ENCODE results near the gene IL1B.

IL1B gene

DNA sequence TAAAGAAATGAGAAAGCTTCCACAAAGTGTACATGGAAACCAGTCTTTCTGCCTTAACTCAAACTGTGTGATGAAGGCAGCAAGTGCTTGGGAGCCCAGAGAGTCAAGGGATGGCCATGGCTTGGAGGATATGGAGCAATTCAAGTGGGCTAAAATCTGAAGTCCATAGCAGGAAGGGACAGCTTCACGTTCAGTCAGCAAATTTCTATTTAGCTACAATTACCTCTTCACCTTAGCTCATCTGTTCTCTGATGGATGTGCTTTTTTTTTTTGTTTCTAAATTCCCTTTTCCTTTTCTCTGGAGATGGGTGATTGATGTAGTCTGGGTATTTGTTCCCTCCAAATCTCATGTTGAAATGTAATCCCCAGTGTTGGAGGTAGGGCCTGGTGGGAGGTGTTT, 47.4 kb downstream of the IL1B start:
- H3K9ac ChIP-seq (ENCODE audit: low read length), result no peak overlapping the region
- H3K9me3 ChIP-seq (ENCODE audit: insufficient read depth, low read length), result no peaks in the 10 kb centered on the region
- no peaks in the 10 kb centered on the region for H3K27me3 ChIP-seq (ENCODE audit: low read length)
- H3K36me3 ChIP-seq (ENCODE audit: low read length), result no peaks in the 10 kb centered on the region
- no peak overlapping the region for H2AFZ ChIP-seq (ENCODE audit: low read depth, low read length, severe bottlenecking)
- no peaks in the 10 kb centered on the region for H3F3A ChIP-seq (ENCODE audit: insufficient read depth)
- no peak overlapping the region for H3K4me2 ChIP-seq (ENCODE audit: low read depth, low read length, poor library complexity, severe bottlenecking)
- no peak for TF ChIP-seq EZH2phosphoT487 (conservative IDR thresholded peaks at IDR 0.05; ENCODE audit: low read length)
- TF ChIP-seq, protein P1, sequence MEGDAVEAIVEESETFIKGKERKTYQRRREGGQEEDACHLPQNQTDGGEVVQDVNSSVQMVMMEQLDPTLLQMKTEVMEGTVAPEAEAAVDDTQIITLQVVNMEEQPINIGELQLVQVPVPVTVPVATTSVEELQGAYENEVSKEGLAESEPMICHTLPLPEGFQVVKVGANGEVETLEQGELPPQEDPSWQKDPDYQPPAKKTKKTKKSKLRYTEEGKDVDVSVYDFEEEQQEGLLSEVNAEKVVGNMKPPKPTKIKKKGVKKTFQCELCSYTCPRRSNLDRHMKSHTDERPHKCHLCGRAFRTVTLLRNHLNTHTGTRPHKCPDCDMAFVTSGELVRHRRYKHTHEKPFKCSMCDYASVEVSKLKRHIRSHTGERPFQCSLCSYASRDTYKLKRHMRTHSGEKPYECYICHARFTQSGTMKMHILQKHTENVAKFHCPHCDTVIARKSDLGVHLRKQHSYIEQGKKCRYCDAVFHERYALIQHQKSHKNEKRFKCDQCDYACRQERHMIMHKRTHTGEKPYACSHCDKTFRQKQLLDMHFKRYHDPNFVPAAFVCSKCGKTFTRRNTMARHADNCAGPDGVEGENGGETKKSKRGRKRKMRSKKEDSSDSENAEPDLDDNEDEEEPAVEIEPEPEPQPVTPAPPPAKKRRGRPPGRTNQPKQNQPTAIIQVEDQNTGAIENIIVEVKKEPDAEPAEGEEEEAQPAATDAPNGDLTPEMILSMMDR (IDR thresholded peaks at IDR 0.05; ENCODE audit: insufficient read depth, low read length, poor library complexity, severe bottlenecking), result no peak
- no peak overlapping the region for H3K4me3 ChIP-seq (ENCODE audit: insufficient read depth, low read length, poor library complexity, severe bottlenecking)
- H3K27ac ChIP-seq (ENCODE audit: low read depth, low read length), result no peak overlapping the region
- H4K20me1 ChIP-seq (ENCODE audit: low read depth, low read length), result no peaks in the 10 kb centered on the region
- no peaks in the 10 kb centered on the region for H3K79me2 ChIP-seq (ENCODE audit: insufficient read depth, low read length)
- no peaks in the 10 kb centered on the region for H3K9me2 ChIP-seq (replicated peaks; ENCODE audit: insufficient read depth, low read length)

DNA sequence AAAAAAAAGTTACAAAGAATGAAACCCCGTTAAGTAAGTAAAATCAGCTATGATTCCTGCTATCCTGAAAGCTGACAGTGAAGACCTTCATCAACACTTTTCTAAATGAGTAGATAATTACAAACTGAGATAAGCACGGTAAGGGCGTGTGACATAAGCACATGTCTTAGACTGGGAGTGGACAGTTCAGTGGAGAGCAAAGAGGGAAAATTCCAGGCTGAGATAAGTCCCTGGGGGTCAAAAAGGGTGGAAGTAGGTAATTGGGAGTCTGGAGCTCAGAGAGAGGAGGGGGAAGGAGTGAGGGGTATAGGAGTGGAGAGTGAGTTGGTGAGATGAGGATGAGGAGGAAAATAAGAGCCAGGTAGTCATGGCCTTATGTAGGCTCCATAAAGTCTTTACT, 47.9 kb downstream of the IL1B start:
- no peaks in the 10 kb centered on the region for H3F3A ChIP-seq (ENCODE audit: insufficient read depth)
- no peak for TF ChIP-seq EZH2phosphoT487 (conservative IDR thresholded peaks at IDR 0.05; ENCODE audit: low read length)
- TF ChIP-seq, protein P1 (IDR thresholded peaks at IDR 0.05; ENCODE audit: insufficient read depth, low read length, poor library complexity, severe bottlenecking), result no peak
- no peaks in the 10 kb centered on the region for H3K36me3 ChIP-seq (ENCODE audit: low read length)
- H4K20me1 ChIP-seq (ENCODE audit: low read depth, low read length), result no peaks in the 10 kb centered on the region
- H3K9me3 ChIP-seq (ENCODE audit: insufficient read depth, low read length), result no peaks in the 10 kb centered on the region
- H3K9me2 ChIP-seq (replicated peaks; ENCODE audit: insufficient read depth, low read length), result no peaks in the 10 kb centered on the region
- H3K27me3 ChIP-seq (ENCODE audit: low read length), result no peaks in the 10 kb centered on the region
- H3K4me2 ChIP-seq (ENCODE audit: low read depth, low read length, poor library complexity, severe bottlenecking), result no peak overlapping the region
- no peak overlapping the region for H2AFZ ChIP-seq (ENCODE audit: low read depth, low read length, severe bottlenecking)
- no peak overlapping the region for H3K27ac ChIP-seq (ENCODE audit: low read depth, low read length)
- no peak overlapping the region for H3K9ac ChIP-seq (ENCODE audit: low read length)
- no peaks in the 10 kb centered on the region for H3K79me2 ChIP-seq (ENCODE audit: insufficient read depth, low read length)
- no peak overlapping the region for H3K4me3 ChIP-seq (ENCODE audit: insufficient read depth, low read length, poor library complexity, severe bottlenecking)

- Histone ChIP-seq H3K4me3 (ENCODE audit: insufficient read depth, low read length, poor library complexity, severe bottlenecking) (no peak overlapping the region), H3K9ac (ENCODE audit: low read length) (no peak overlapping the region)
Measured at GRCh38 chr2:112787729-112788393, 48.7 kb downstream of the IL1B start.

More at GRCh38 chr2:112787729-112788393, 48.7 kb downstream of the IL1B start:
- Histone ChIP-seq H3K36me3 (ENCODE audit: low read length) (no peaks in the 10 kb centered on the region), H3K79me2 (ENCODE audit: insufficient read depth, low read length) (no peaks in the 10 kb centered on the region), H3K9me2 (replicated peaks; ENCODE audit: insufficient read depth, low read length) (no peaks in the 10 kb centered on the region), H3K27me3 (ENCODE audit: low read length) (no peaks in the 10 kb centered on the region), H3K9me3 (ENCODE audit: insufficient read depth, low read length) (no peaks in the 10 kb centered on the region), H3K4me2 (ENCODE audit: low read depth, low read length, poor library complexity, severe bottlenecking) (no peak overlapping the region), H3K27ac (ENCODE audit: low read depth, low read length) (no peak overlapping the region), H3F3A (ENCODE audit: insufficient read depth) (no peaks in the 10 kb centered on the region), H2AFZ (ENCODE audit: low read depth, low read length, severe bottlenecking) (no peak overlapping the region), H4K20me1 (ENCODE audit: low read depth, low read length) (no peaks in the 10 kb centered on the region)
- no peak for TF ChIP-seq EZH2phosphoT487 (conservative IDR thresholded peaks at IDR 0.05; ENCODE audit: low read length)
- TF ChIP-seq, protein P1 (IDR thresholded peaks at IDR 0.05; ENCODE audit: insufficient read depth, low read length, poor library complexity, severe bottlenecking), result no peak
